ENCODE results near the gene ULK4. TPM values are rescaled to one million over a fixed set of nuclear protein-coding genes. Genes with fewer than 3 reads are reported as not detected.
A peak's percentile ranks its signal among the peaks of the same experiment; 100 is the strongest.

The ULK4 gene
- polyA plus RNA-seq, 1 donor from 2014 or later, result 5.6 TPM

DNA sequence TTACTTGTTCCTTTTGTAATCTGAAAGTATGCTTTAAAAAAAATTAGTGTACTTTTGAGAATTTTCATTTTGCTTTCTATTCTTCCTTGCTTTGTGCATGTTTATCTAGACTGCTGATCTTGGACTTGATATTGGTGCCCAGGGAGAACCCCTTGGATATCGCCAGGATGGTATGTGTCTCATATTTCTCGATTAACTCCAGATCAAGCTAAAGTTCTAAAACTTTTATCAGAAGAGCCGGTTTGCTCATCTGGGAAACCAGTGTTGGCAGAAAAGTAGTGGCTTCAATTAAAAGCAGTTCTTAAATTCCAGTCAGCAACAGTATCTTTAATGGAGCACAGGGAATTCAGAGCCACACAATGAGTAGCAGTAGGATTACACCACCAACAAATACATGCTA lies 724.0 kb downstream of the ULK4 start:
- Mint-ChIP-seq H3K27ac (peak overlapping the region in 1 of 3 donors; percentile 20), H3K9me3 (no peaks in the 10 kb centered on the region), H3K4me3 (no peak overlapping the region), H3K4me1 (no peaks in the 10 kb centered on the region), H3K27me3 (no peaks in the 10 kb centered on the region), H3K36me3 (peaks cover 6% of the 10 kb centered on the region)

- peak overlapping the region in 1 of 3 donors; percentile 46 for H3K27ac Mint-ChIP-seq
- no peaks in the 10 kb centered on the region for H3K27me3 Mint-ChIP-seq
- peaks cover 0 to 8% (median under 1%) of the 10 kb centered on the region in 3 donors for H3K4me1 Mint-ChIP-seq
- no peak overlapping the region for H3K4me3 Mint-ChIP-seq
- no peaks in the 10 kb centered on the region for H3K9me3 Mint-ChIP-seq
- H3K36me3 Mint-ChIP-seq, result peaks cover 6% of the 10 kb centered on the region
Measured at GRCh38 chr3:41236228-41236627, 725.7 kb downstream of the ULK4 start.

DNA sequence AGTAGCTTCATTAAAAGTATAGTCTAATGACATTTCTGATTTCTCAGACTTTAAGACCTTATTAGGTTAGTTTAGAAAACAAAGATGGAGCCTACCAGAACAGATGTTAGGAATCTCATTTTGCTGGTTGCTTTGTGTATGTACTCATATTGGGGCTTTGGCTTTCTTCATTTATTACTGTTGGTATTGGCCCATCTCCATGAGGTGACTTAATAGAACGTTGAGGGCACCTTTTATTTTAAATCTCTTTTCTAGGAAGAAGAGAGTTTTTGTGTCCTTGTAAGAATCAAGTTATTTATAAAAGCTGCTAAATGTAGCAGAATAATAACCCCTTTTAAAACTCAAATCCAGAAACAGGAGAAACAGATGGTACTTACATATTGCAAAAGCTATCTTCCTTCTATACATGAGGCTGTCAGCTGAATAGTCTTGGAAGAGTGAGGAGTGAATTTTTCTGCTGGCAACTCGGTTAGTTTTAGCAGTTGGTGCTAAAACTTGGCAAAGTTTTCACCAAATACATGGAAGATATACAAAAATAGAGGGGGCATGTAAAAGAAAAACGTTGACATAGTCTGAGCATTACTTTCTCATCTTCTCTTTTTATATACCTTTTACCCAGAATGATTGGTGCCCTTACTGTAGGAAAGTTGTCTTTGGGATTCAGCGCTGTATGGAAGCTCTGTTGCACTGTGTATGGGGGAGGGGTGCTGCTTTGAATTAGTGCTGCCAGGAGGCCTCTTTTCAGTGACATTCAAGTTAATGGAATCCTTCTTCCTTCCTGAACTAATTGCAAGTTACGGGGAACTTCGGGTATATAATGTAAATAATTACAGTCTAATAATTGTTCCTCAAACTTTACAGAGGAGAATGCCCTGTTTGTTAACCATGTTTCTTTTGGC lies 726.8 kb downstream of the ULK4 start:
- Mint-ChIP-seq H3K4me3 (no peak overlapping the region), H3K27me3 (no peaks in the 10 kb centered on the region), H3K4me1 (peaks cover 2 to 8% (median 2%) of the 10 kb centered on the region in 3 donors), H3K27ac (peak overlapping the region; percentile 59 to 62 (median 60)), H3K9me3 (no peaks in the 10 kb centered on the region), H3K36me3 (peaks cover 6% of the 10 kb centered on the region)

DNA sequence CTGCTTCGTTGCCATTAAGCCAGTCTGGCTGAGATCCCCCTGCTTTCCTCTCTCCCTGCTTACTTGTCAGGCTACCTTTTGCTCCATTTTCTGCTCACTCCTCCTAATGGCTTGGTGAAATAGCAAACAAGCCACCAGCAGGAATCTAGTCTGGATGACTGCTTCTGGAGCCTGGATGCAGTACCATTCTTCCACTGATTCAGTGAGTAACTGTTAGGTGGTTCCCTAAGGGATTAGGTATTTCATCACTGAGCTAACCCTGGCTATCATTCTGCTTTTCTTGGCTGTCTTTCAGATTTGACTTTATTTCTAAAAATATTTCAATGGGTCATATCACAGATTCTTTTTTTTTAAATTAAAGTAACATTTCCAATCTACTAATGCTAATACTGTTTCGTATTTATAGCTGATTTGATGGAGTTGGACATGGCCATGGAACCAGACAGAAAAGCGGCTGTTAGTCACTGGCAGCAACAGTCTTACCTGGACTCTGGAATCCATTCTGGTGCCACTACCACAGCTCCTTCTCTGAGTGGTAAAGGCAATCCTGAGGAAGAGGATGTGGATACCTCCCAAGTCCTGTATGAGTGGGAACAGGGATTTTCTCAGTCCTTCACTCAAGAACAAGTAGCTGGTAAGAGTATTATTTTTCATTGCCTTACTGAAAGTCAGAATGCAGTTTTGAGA lies 737.6 kb downstream of the ULK4 start:
- Mint-ChIP-seq H3K4me1 (peaks cover 32 to 62% (median 32%) of the 10 kb centered on the region in 3 donors), H3K36me3 (peaks cover 1% of the 10 kb centered on the region), H3K9me3 (no peaks in the 10 kb centered on the region), H3K4me3 (peak overlapping the region in 1 of 4 donors; percentile 15), H3K27ac (no peak overlapping the region), H3K27me3 (no peaks in the 10 kb centered on the region)

DNA sequence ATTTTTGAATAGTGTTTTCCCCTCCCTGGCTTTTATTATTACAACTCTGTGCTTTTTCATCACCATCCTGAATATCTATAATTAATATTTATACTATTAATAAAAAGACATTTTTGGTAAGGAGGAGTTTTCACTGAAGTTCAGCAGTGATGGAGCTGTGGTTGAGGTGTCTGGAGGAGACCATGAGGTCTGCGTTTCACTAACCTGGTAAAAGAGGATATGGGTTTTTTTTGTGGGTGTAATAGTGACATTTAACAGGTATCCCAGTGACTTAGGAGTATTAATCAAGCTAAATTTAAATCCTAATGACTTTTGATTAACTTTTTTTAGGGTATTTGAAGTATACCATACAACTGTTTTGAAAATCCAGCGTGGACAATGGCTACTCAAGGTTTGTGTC lies 738.2 kb downstream of the ULK4 start:
- Mint-ChIP-seq H3K27ac (no peak overlapping the region), H3K36me3 (peaks cover 1% of the 10 kb centered on the region), H3K4me3 (peak overlapping the region in 1 of 4 donors; percentile 15), H3K27me3 (no peaks in the 10 kb centered on the region), H3K9me3 (no peaks in the 10 kb centered on the region), H3K4me1 (peaks cover 32 to 63% (median 35%) of the 10 kb centered on the region in 3 donors)

GRCh38 chr3:41223078-41223477 lies 738.8 kb downstream of the ULK4 start:
- Mint-ChIP-seq H3K27me3 (no peaks in the 10 kb centered on the region), H3K27ac (no peak overlapping the region), H3K9me3 (no peaks in the 10 kb centered on the region), H3K4me3 (no peak overlapping the region), H3K4me1 (peaks cover 30 to 62% (median 33%) of the 10 kb centered on the region in 3 donors), H3K36me3 (peaks cover 1% of the 10 kb centered on the region)

GRCh38 chr3:41222501-41222900 lies 739.4 kb downstream of the ULK4 start:
- H3K4me3 Mint-ChIP-seq, result no peak overlapping the region
- H3K27me3 Mint-ChIP-seq, result no peaks in the 10 kb centered on the region
- H3K36me3 Mint-ChIP-seq, result peaks cover 1% of the 10 kb centered on the region
- H3K27ac Mint-ChIP-seq, result no peak overlapping the region
- no peaks in the 10 kb centered on the region for H3K9me3 Mint-ChIP-seq
- H3K4me1 Mint-ChIP-seq, result peaks cover 33 to 61% (median 33%) of the 10 kb centered on the region in 3 donors

GRCh38 chr3:41222012-41222411 lies 739.9 kb downstream of the ULK4 start:
- peak overlapping the region in 1 of 3 donors; percentile 55 for H3K27ac Mint-ChIP-seq
- H3K9me3 Mint-ChIP-seq, result no peaks in the 10 kb centered on the region

GRCh38 chr3:41220906-41221677 lies 740.8 kb downstream of the ULK4 start:
- Mint-ChIP-seq H3K4me1 (peaks cover 41 to 63% (median 44%) of the 10 kb centered on the region in 3 donors), H3K27me3 (no peaks in the 10 kb centered on the region), H3K36me3 (peaks cover 1% of the 10 kb centered on the region), H3K4me3 (no peak overlapping the region), H3K9me3 (no peaks in the 10 kb centered on the region), H3K27ac (peak overlapping the region in 1 of 3 donors; percentile 7)

More at GRCh38 chr3:41222012-41222411, 739.9 kb downstream of the ULK4 start:
- Mint-ChIP-seq H3K4me1 (peaks cover 37 to 63% (median 38%) of the 10 kb centered on the region in 3 donors), H3K27me3 (no peaks in the 10 kb centered on the region), H3K36me3 (peaks cover 1% of the 10 kb centered on the region), H3K4me3 (peak overlapping the region in 1 of 4 donors; percentile 13)

GRCh38 chr3:41219424-41219823 lies 742.5 kb downstream of the ULK4 start:
- Mint-ChIP-seq H3K9me3 (no peaks in the 10 kb centered on the region), H3K27me3 (no peaks in the 10 kb centered on the region), H3K27ac (no peak overlapping the region), H3K36me3 (no peaks in the 10 kb centered on the region), H3K4me3 (peak overlapping the region in 2 of 4 donors; percentile 8 to 24), H3K4me1 (peaks cover 50 to 74% (median 55%) of the 10 kb centered on the region in 3 donors)

- H3K36me3 Mint-ChIP-seq, result no peaks in the 10 kb centered on the region
- peaks cover 63 to 81% (median 76%) of the 10 kb centered on the region in 3 donors for H3K4me1 Mint-ChIP-seq
- H3K27ac Mint-ChIP-seq, result peak overlapping the region in 2 of 3 donors; percentile 20 to 38
- H3K27me3 Mint-ChIP-seq, result no peaks in the 10 kb centered on the region
- H3K9me3 Mint-ChIP-seq, result no peaks in the 10 kb centered on the region
- H3K4me3 Mint-ChIP-seq, result peak overlapping the region in 1 of 4 donors; percentile 83
Measured at GRCh38 chr3:41216993-41217392, 744.9 kb downstream of the ULK4 start.

DNA sequence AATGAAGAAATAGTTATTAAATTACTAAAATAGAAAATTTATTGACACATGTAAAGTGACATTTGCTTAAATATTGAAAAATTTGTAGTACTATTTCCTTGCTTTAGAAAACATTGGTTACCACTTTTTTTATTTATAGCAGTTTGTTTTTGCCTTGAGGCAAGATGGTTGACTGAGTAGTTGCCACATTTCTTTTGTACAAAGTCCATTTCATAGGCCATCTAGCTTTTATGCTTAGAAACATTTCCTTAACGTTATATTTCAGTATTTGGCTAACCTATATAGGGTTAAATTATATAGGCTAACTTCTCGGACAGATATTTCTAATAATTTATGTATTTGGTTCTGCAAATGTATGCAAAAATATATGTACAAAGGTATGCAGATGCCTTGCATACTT lies 745.5 kb downstream of the ULK4 start:
- Mint-ChIP-seq H3K4me3 (no peak overlapping the region), H3K36me3 (no peaks in the 10 kb centered on the region), H3K4me1 (peaks cover 61 to 81% (median 78%) of the 10 kb centered on the region in 3 donors), H3K27me3 (no peaks in the 10 kb centered on the region), H3K27ac (peak overlapping the region in 1 of 3 donors; percentile 20), H3K9me3 (no peaks in the 10 kb centered on the region)

DNA sequence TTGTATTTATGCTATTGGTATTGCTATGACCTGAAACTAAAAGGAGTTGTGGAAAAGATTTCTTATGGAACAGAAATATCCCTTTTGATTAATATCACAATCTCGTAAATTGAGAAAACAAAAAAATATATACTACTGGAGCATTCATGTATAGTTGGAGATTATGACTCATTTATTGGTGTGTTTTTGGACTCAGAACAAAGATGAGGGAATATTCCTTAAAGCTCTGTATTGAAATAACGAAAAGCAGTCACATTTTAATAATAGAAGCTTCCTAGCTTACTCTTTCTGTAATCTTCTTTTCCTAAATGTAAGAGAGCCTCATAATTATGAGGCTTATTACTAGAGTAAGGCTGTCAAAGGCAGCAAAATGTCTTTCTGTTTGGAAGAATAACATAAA lies 748.3 kb downstream of the ULK4 start:
- Mint-ChIP-seq H3K4me3 (peak overlapping the region in 2 of 4 donors; percentile 53 to 61), H3K27ac (peak overlapping the region in 2 of 3 donors; percentile 18 to 35), H3K36me3 (peaks cover 4% of the 10 kb centered on the region), H3K4me1 (peaks cover 57 to 76% (median 75%) of the 10 kb centered on the region in 3 donors), H3K9me3 (peaks cover 0 to 3% (median 0%) of the 10 kb centered on the region in 3 donors), H3K27me3 (no peaks in the 10 kb centered on the region)

GRCh38 chr3:41212088-41212487 lies 749.8 kb downstream of the ULK4 start:
- Mint-ChIP-seq H3K4me3 (peak overlapping the region in 2 of 4 donors; percentile 25 to 41), H3K36me3 (peaks cover 5% of the 10 kb centered on the region), H3K9me3 (peaks cover 0 to 3% (median 0%) of the 10 kb centered on the region in 3 donors), H3K27me3 (no peaks in the 10 kb centered on the region), H3K27ac (peak overlapping the region in 2 of 3 donors; percentile 12 to 38), H3K4me1 (peaks cover 61 to 80% (median 77%) of the 10 kb centered on the region in 3 donors)

Measured in IgD-negative memory B cell (primary cell).